Measurements from ENCODE around the gene TRIM72.

The TRIM72 gene

GRCh38 chr16:31250782-31251384 is 37.0 kb downstream of the TRIM72 start:
- Histone ChIP-seq H3K36me3 (ENCODE audit: control insufficient read depth, low read length) (no peaks in the 10 kb centered on the region), H3F3A (ENCODE audit: control insufficient read depth, insufficient read depth) (no peaks in the 10 kb centered on the region), H4K20me1 (ENCODE audit: control insufficient read depth, insufficient read depth, low read depth, low read length) (no peaks in the 10 kb centered on the region), H3K27ac (ENCODE audit: low read depth, low read length) (no peak overlapping the region), H3K9me2 (replicated peaks; ENCODE audit: control insufficient read depth, low read length) (no peaks in the 10 kb centered on the region), H3K79me2 (ENCODE audit: control insufficient read depth, low read length) (no peaks in the 10 kb centered on the region), H3K4me1 (ENCODE audit: control insufficient read depth, low read length) (0 out of 2 replicates have a peak, but pooled peaks cover 5% of the 10 kb centered on the region), H3K27me3 (ENCODE audit: control insufficient read depth, low read length) (no peaks in the 10 kb centered on the region), H3K9me3 (ENCODE audit: control insufficient read depth, insufficient read depth, low read length) (no peaks in the 10 kb centered on the region), H3K4me3 (ENCODE audit: low read length) (no peak overlapping the region), H3K4me2 (ENCODE audit: low read length) (no peak overlapping the region)
- TF ChIP-seq EZH2phosphoT487 (IDR thresholded peaks at IDR 0.05; ENCODE audit: borderline replicate concordance, low read length) (no peak), CTCF (IDR thresholded peaks at IDR 0.05; ENCODE audit: low read depth, low read length, poor library complexity, severe bottlenecking) (no peak)

GRCh38 chr16:31251435-31251834 is 37.5 kb downstream of the TRIM72 start:
- Histone ChIP-seq H3K4me3 (ENCODE audit: low read length) (no peak overlapping the region), H3K9me2 (replicated peaks; ENCODE audit: control insufficient read depth, low read length) (no peaks in the 10 kb centered on the region), H3K4me2 (ENCODE audit: low read length) (no peak overlapping the region), H4K20me1 (ENCODE audit: control insufficient read depth, insufficient read depth, low read depth, low read length) (no peaks in the 10 kb centered on the region), H3F3A (ENCODE audit: control insufficient read depth, insufficient read depth) (no peaks in the 10 kb centered on the region), H3K9me3 (ENCODE audit: control insufficient read depth, insufficient read depth, low read length) (no peaks in the 10 kb centered on the region), H3K36me3 (ENCODE audit: control insufficient read depth, low read length) (no peaks in the 10 kb centered on the region), H3K4me1 (ENCODE audit: control insufficient read depth, low read length) (0 out of 2 replicates have a peak, but pooled peaks cover 5% of the 10 kb centered on the region), H3K27me3 (ENCODE audit: control insufficient read depth, low read length) (0 out of 2 replicates have a peak, but pooled peaks cover 1% of the 10 kb centered on the region), H3K79me2 (ENCODE audit: control insufficient read depth, low read length) (no peaks in the 10 kb centered on the region), H3K27ac (ENCODE audit: low read depth, low read length) (no peak overlapping the region)
- TF ChIP-seq CTCF (IDR thresholded peaks at IDR 0.05; ENCODE audit: low read depth, low read length, poor library complexity, severe bottlenecking) (no peak), EZH2phosphoT487 (IDR thresholded peaks at IDR 0.05; ENCODE audit: borderline replicate concordance, low read length) (no peak)

- Histone ChIP-seq H3K9me2 (replicated peaks; ENCODE audit: control insufficient read depth, low read length) (no peaks in the 10 kb centered on the region), H3K4me2 (ENCODE audit: low read length) (no peak overlapping the region), H3K36me3 (ENCODE audit: control insufficient read depth, low read length) (no peaks in the 10 kb centered on the region), H3K79me2 (ENCODE audit: control insufficient read depth, low read length) (no peaks in the 10 kb centered on the region), H3K27me3 (ENCODE audit: control insufficient read depth, low read length) (0 out of 2 replicates have a peak, but pooled peaks cover 4% of the 10 kb centered on the region), H3K4me3 (ENCODE audit: low read length) (no peak overlapping the region), H3K9me3 (ENCODE audit: control insufficient read depth, insufficient read depth, low read length) (no peaks in the 10 kb centered on the region), H4K20me1 (ENCODE audit: control insufficient read depth, insufficient read depth, low read depth, low read length) (no peaks in the 10 kb centered on the region), H3K4me1 (ENCODE audit: control insufficient read depth, low read length) (0 out of 2 replicates have a peak, but pooled peaks cover 5% of the 10 kb centered on the region), H3F3A (ENCODE audit: control insufficient read depth, insufficient read depth) (no peaks in the 10 kb centered on the region), H3K27ac (ENCODE audit: low read depth, low read length) (no peak overlapping the region)
- TF ChIP-seq EZH2phosphoT487 (IDR thresholded peaks at IDR 0.05; ENCODE audit: borderline replicate concordance, low read length) (no peak), CTCF (IDR thresholded peaks at IDR 0.05; ENCODE audit: low read depth, low read length, poor library complexity, severe bottlenecking) (no peak)
Observed at GRCh38 chr16:31253642-31254045, 39.7 kb downstream of the TRIM72 start.
